ENCODE measurements around the gene FOXD3. TPM values are rescaled to one million over a fixed set of nuclear protein-coding genes. Genes with fewer than 3 reads are reported as not detected.
"Not testable (repeated sequence)": the region's sequence is repeated elsewhere in the genome, so short reads cannot be mapped to it uniquely, and the experiment has no call there.

FOXD3 gene
- total RNA-seq, 2 experiments from 2014 or later: not detected

DNA sequence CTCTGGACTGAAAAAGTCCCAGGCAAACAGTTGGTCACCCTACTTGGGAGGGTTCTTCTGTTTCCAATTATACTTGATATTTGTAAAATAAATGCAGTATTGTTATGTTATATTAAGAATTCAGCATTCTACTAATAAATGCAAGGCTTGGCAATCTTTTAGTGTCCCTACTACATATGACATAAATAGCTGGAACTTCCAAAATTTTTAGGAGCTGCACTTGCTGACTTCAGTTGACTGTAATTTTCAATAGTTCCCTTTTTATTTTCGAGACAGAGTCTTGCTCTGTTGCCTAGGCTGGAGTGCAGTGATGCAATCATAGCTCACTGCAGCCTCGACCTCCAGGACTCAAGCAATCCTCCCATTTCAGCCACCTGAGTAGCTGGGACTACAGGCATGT lies 20.0 kb downstream of the FOXD3 start:
- H3K27me3 Mint-ChIP-seq (ENCODE audit: low read depth): peaks cover 25% of the 10 kb centered on the region
- no peaks in the 10 kb centered on the region for H3K4me1 Mint-ChIP-seq (ENCODE audit: low read depth)
- CTCF ChIA-PET: interaction anchor here (0.6 to 0.7 kb wide), 2 partner anchors 37 to 1423 kb away, joined by 3 read pairs; no protein-coding TSS in a partner anchor
- intact Hi-C loops (cut with micrococcal nuclease): no loop called here
- H3K27ac Mint-ChIP-seq: no peak overlapping the region
- no peaks in the 10 kb centered on the region for H3K36me3 Mint-ChIP-seq (ENCODE audit: low read depth)
- no peak for DNase-seq
- no peak overlapping the region for H3K4me3 Mint-ChIP-seq
- no peaks in the 10 kb centered on the region for H3K9me3 Mint-ChIP-seq

DNA sequence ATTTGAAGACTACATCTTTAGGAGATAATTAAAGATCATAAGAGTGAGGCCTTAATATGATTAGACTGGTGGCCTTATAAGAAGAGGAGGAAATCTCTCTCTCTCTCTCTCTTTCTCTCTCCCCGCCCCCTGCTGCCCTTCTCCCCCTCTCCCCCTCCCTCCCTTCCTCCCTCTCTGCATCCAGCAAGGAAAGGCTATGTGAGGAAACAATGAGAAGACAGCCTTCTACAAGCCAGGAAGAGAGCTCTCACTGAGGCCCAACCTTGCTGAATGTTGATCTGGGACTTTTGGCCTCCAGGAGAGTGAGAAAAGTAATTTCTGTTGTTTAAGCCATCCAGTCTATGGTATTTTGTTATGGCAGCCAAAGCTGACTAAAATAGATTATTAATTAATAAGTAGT lies 21.6 kb downstream of the FOXD3 start:
- DNase-seq: no peak
- H3K9me3 Mint-ChIP-seq: no peaks in the 10 kb centered on the region
- intact Hi-C loops (cut with micrococcal nuclease): no loop called here
- H3K4me3 Mint-ChIP-seq: no peak overlapping the region
- CTCF ChIA-PET: no interaction called here
- no peaks in the 10 kb centered on the region for H3K36me3 Mint-ChIP-seq (ENCODE audit: low read depth)
- H3K27ac Mint-ChIP-seq: no peak overlapping the region
- H3K27me3 Mint-ChIP-seq (ENCODE audit: low read depth): peaks cover 23% of the 10 kb centered on the region
- H3K4me1 Mint-ChIP-seq (ENCODE audit: low read depth): no peaks in the 10 kb centered on the region

DNA sequence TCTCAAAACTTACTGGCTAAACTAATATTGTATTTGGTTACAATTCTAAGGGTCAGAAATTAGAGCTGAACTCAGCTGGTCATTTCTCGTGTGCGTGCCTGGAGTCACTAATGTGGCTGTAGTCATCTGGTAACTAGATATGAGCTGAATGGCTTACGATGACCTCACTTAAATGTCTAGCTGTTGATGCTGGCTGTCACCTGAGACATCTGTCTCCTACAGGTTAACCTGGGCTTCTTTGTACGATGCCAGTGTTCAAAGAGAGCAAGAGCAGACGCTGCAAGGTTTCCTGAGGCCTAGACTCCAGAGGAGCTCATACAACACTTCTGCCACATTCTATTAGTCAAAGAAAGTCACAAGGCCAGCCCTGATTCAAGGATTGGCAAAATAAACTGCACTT lies 28.0 kb downstream of the FOXD3 start:
- CTCF ChIA-PET: interaction anchor here (0.6 kb wide), 1 partner anchor 14 kb away, joined by 4 read pairs; no protein-coding TSS in a partner anchor

DNA sequence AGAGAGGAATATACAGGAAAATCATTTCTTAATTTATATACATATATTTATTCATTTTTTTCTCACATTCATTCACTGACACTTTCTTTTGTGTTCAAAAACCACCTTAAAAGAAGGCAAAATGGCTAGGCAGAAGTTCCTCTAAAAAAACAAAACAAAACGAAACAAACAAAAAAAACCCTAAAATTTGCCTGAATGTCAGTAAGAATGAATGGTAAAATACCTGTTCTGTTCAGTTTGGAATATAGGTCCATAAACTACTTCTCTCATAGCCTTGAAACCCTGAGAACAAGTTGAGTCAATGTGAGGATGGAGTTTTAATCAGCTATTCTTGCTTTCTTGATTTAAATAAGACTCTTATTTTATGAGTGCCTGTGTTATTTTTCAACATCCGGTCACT lies 30.4 kb downstream of the FOXD3 start:
- intact Hi-C loops (cut with micrococcal nuclease): no loop called here
- Mint-ChIP-seq H3K4me3 (no peak overlapping the region), H3K27ac (no peak overlapping the region), H3K27me3 (ENCODE audit: low read depth) (peaks cover 16% of the 10 kb centered on the region), H3K9me3 (no peaks in the 10 kb centered on the region), H3K4me1 (ENCODE audit: low read depth) (no peaks in the 10 kb centered on the region), H3K36me3 (ENCODE audit: low read depth) (no peaks in the 10 kb centered on the region)
- CTCF ChIA-PET: no interaction called here
- no peak for DNase-seq

More for the DNA sequence above, 28.0 kb downstream of the FOXD3 start:
- intact Hi-C loops (cut with micrococcal nuclease): no loop called here
- H3K27me3 Mint-ChIP-seq (ENCODE audit: low read depth): peaks cover 20% of the 10 kb centered on the region
- no peak overlapping the region for H3K27ac Mint-ChIP-seq
- no peak overlapping the region for H3K4me3 Mint-ChIP-seq
- no peak for DNase-seq
- H3K9me3 Mint-ChIP-seq: no peaks in the 10 kb centered on the region
- no peaks in the 10 kb centered on the region for H3K36me3 Mint-ChIP-seq (ENCODE audit: low read depth)
- no peaks in the 10 kb centered on the region for H3K4me1 Mint-ChIP-seq (ENCODE audit: low read depth)

DNA sequence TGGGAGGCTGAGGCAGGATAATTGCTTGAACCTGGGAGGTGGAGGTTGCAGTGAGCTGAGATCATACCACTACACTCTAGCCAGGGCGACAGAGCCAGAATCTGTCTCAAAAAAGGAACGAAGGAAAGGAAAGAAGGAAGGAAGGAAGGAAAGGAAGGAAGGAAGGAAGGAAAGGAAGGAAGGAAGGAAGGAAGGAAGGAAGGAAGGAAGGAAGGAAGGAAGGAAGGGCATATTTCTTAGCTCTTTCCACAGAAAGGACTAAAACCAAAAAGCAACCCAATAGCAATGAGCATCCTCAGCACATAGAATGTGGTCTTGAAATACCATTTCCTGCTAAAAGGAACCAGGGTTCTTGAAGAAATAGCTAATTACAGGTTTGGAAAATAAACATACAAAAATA lies 33.9 kb downstream of the FOXD3 start:
- DNase-seq; H3K4me3 Mint-ChIP-seq; H3K36me3 Mint-ChIP-seq (ENCODE audit: low read depth); H3K9me3 Mint-ChIP-seq; H3K27ac Mint-ChIP-seq; intact Hi-C loops (cut with micrococcal nuclease); H3K4me1 Mint-ChIP-seq (ENCODE audit: low read depth): not testable (repeated sequence)
- CTCF ChIA-PET: interaction anchor here (0.6 to 1.2 kb wide), 3 partner anchors 29 to 632 kb away, joined by 3 to 5 read pairs (median 3); no protein-coding TSS in a partner anchor
- peaks cover 26% of the 10 kb centered on the region for H3K27me3 Mint-ChIP-seq (ENCODE audit: low read depth)

DNA sequence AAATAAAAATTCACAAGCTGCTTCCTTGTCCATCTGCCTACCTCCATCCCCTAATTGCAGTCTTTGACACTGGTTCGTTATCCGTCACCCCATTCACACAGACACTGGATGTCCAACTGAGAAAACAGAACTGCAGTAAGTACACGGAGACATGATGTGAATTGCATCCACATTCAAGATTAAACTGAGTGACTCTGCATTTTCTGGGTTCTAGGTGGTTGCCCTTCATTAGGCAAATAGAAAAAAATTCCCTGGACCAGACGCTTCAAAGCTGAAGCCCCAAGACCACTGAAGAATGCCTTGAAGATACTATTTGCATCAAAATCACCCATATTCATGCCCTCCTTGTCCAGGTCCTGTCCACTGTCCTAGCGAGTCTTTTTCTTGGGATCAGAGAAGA lies 37.2 kb downstream of the FOXD3 start:
- intact Hi-C loops (cut with micrococcal nuclease): no loop called here
- Mint-ChIP-seq H3K4me3 (no peak overlapping the region), H3K4me1 (ENCODE audit: low read depth) (no peaks in the 10 kb centered on the region), H3K9me3 (no peaks in the 10 kb centered on the region), H3K36me3 (ENCODE audit: low read depth) (no peaks in the 10 kb centered on the region), H3K27ac (no peak overlapping the region), H3K27me3 (ENCODE audit: low read depth) (peaks cover 19% of the 10 kb centered on the region)
- CTCF ChIA-PET: interaction anchor here (1.3 kb wide), 1 partner anchor 179 kb away, joined by 3 read pairs; no protein-coding TSS in a partner anchor
- DNase-seq: no peak

DNA sequence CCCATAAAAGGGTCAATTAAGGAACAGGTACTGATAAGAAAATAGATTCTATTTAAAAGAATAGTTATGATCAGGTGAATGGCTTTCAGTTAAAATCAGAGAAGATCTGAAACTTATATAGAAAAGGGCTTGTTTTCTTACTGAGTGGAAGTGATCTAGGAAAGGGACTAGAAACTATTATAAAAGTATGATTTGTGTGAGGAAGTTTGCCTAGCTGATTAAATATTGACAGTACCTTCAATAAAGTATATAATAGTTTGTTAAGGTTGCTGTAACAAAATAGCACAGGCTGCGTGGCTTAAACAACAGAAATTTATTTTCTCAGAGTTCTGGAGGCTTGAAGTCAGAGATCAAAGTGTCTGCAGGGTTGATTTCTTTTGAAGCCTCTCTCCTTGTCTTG lies 39.7 kb downstream of the FOXD3 start:
- no peak for DNase-seq
- peaks cover 13% of the 10 kb centered on the region for H3K27me3 Mint-ChIP-seq (ENCODE audit: low read depth)
- H3K4me1 Mint-ChIP-seq (ENCODE audit: low read depth): peaks cover 6% of the 10 kb centered on the region
- H3K36me3 Mint-ChIP-seq (ENCODE audit: low read depth): no peaks in the 10 kb centered on the region
- intact Hi-C loops (cut with micrococcal nuclease): no loop called here
- H3K9me3 Mint-ChIP-seq: no peaks in the 10 kb centered on the region
- no peak overlapping the region for H3K4me3 Mint-ChIP-seq
- H3K27ac Mint-ChIP-seq: no peak overlapping the region
- CTCF ChIA-PET: no interaction called here

DNA sequence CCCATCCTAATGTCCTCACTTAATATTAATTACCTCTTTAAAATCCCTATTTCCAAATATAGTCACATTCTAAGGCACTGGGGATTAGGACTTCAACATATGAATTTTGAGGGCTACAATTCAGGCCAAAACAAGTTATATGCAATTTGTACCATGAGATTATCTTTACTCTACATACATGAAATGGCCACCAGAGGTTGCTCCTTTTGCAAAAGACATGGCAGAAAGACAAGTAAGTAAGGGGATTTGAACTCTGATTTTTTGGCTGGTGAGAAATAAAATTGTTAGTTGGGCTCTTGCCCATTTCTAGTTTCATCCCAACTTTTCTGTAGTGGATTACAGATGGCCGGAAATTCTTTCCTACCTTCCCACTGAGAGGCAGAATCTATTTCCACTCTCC lies 40.2 kb downstream of the FOXD3 start:
- Mint-ChIP-seq H3K36me3 (ENCODE audit: low read depth) (no peaks in the 10 kb centered on the region), H3K27ac (no peak overlapping the region), H3K4me3 (no peak overlapping the region), H3K9me3 (no peaks in the 10 kb centered on the region), H3K27me3 (ENCODE audit: low read depth) (peaks cover 13% of the 10 kb centered on the region), H3K4me1 (ENCODE audit: low read depth) (peaks cover 7% of the 10 kb centered on the region)
- no peak for DNase-seq
- intact Hi-C loops (cut with micrococcal nuclease): no loop called here
- CTCF ChIA-PET: no interaction called here

DNA sequence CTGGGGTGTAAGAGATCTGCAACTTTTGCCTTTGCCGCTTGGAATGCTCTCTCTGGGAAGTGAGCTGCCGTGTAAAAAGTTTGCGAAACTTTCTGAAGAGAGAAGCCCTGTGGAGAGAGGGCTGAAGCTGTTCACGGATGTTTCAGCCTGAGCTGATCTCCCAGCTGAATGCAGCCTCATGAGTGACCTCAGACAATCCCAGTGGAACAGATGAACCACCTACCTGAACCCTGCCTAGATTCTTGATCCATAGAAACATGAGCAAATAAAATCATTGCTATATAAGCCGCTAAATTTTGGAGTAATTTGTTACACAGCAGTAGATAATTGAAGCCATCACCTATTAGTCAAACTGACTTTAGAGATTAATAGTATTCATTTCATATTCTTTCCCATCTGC lies 40.6 kb downstream of the FOXD3 start:
- intact Hi-C loops (cut with micrococcal nuclease): no loop called here
- no peak overlapping the region for H3K4me3 Mint-ChIP-seq
- peaks cover 7% of the 10 kb centered on the region for H3K4me1 Mint-ChIP-seq (ENCODE audit: low read depth)
- H3K9me3 Mint-ChIP-seq: no peaks in the 10 kb centered on the region
- CTCF ChIA-PET: no interaction called here
- H3K27ac Mint-ChIP-seq: no peak overlapping the region
- peaks cover 13% of the 10 kb centered on the region for H3K27me3 Mint-ChIP-seq (ENCODE audit: low read depth)
- no peaks in the 10 kb centered on the region for H3K36me3 Mint-ChIP-seq (ENCODE audit: low read depth)
- no peak for DNase-seq

DNA sequence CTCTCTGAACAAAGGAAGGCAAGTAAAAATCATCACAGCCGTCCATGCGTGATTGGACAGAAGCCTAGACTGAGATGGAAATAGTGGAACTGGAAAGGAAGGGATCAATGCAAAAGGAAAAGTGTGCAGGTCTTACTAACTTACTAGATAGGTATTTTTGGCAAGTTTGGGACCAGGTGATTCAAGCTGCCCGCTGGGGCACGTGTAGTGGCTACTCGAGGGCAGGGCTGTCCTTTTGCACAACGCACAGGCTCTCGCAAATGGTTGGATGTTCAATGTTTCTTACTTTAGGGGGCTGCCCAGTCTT lies 44.5 kb downstream of the FOXD3 start:
- Mint-ChIP-seq H3K9me3 (no peaks in the 10 kb centered on the region), H3K36me3 (ENCODE audit: low read depth) (peaks cover 12% of the 10 kb centered on the region), H3K4me1 (ENCODE audit: low read depth) (peaks cover 21% of the 10 kb centered on the region), H3K27me3 (ENCODE audit: low read depth) (peaks cover 3% of the 10 kb centered on the region), H3K4me3 (peak overlapping the region; percentile 83), H3K27ac (peak overlapping the region; percentile 52)
- CTCF ChIA-PET: no interaction called here
- DNase-seq: no peak
- intact Hi-C loops (cut with micrococcal nuclease): loop anchor here (1.0 to 5.0 kb wide), 6 partner anchors 44 to 930 kb away; partner anchors contain the start of genes ATG4C, EFCAB7, ITGB3BP and PGM1

DNA sequence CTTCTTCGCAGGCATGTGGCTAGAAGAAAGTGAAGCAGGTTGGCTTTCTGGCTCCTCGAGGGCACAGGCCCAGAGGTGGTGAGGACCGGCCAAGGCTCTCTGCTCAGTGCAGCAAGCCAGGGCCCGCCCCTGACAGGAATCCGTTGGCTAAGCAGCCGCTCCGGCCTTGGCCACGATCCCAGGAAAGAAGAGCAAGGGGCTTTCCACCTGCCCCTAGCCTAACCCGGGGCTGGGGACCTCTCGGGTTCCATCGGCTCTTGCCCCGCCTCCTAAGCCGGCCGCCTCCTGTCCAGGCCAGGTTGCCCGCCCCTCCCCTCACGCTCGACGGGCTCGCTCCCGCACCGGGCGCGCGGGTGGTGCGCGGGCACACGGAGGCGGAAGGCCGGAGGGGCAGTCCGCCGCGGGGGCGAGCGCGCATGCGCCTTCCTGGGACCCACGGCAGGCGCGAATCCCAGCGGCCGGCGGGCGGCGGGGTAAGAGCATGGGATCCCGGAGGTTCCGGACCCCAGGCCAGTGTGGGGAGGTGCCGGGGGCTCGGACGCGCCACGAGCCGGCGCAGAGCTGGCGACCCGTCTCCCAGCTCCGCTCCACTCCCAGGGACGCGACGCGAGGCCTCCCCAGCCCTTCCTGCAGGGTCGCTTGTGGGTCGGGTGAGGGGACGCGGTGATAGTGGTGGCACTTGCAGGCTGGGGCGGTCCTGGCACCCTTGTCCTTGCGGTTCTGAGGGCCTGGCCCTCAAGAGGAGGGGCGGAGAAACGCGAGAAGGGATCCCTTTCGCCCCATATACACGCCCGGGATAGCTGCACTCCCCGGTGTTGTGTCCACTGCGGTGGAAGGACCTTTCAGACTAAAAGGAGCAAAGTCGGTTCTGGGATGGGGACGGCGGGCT lies 45.1 kb downstream of the FOXD3 start, which contains the start of gene ALG6:
Gene ALG6, plus strand, starts transcription at position 413 of the 889 bp plus-strand sequence. CDS start 3,351 bp downstream, outside the sequence.
- peaks cover 3% of the 10 kb centered on the region for H3K27me3 Mint-ChIP-seq (ENCODE audit: low read depth)
- DNase-seq: peak; percentile 91
- H3K4me1 Mint-ChIP-seq (ENCODE audit: low read depth): peaks cover 21% of the 10 kb centered on the region
- H3K9me3 Mint-ChIP-seq: no peaks in the 10 kb centered on the region
- intact Hi-C loops (cut with micrococcal nuclease): loop anchor here (1.0 to 5.0 kb wide), 6 partner anchors 44 to 931 kb away; partner anchors contain the start of genes ATG4C, EFCAB7, ITGB3BP and PGM1
- peaks cover 15% of the 10 kb centered on the region for H3K36me3 Mint-ChIP-seq (ENCODE audit: low read depth)
- H3K4me3 Mint-ChIP-seq: peak within 1 kb of the TSS; percentile 83
- CTCF ChIA-PET: interaction anchor here (0.6 kb wide), 1 partner anchor 164 kb away, joined by 3 read pairs; no protein-coding TSS in a partner anchor
- peak within 1 kb of the TSS; percentile 65 for H3K27ac Mint-ChIP-seq

DNA sequence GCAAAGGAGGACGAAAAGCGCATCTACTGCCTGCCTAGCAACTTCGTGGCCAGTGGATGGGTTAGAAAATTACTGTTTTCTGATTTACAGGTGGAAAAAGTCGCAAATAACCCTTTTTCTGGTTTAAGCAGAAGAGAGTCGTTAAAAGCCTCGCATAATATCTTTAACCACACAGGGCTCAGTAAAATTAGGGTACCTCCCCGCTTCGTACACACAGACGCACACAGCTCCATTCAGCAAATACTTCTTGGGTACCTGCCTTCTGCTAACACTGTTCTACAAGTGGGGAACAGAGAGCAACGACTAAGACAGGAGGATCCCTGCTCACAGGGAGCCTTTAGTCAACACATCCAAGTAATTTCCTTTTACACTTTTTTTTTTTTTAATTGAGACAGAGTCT lies 45.8 kb downstream of the FOXD3 start:
- Mint-ChIP-seq H3K27ac (peak overlapping the region; percentile 65), H3K27me3 (ENCODE audit: low read depth) (no peaks in the 10 kb centered on the region), H3K9me3 (no peaks in the 10 kb centered on the region), H3K4me3 (peak overlapping the region; percentile 83), H3K4me1 (ENCODE audit: low read depth) (peaks cover 21% of the 10 kb centered on the region), H3K36me3 (ENCODE audit: low read depth) (peaks cover 20% of the 10 kb centered on the region)
- intact Hi-C loops (cut with micrococcal nuclease): loop anchor here (5.0 kb wide), 1 partner anchor 74 kb away; no protein-coding TSS in a partner anchor
- DNase-seq: no peak
- CTCF ChIA-PET: interaction anchor here (0.6 kb wide), 1 partner anchor 163 kb away, joined by 3 read pairs; no protein-coding TSS in a partner anchor

All from activated naive CD4-positive, alpha-beta T cell treated with anti-CD3 and anti-CD28 coated beads for 36 hours (primary cell).